AG04450 (cell line): ENCODE measurements around the gene HELZ. TPM values are rescaled to one million over a fixed set of nuclear protein-coding genes. Genes with fewer than 3 reads are reported as not detected.

Experiments
- CTCF ChIA-PET: fragments of 300-600, 350-600 bp; formaldehyde crosslinking; extraction: SDS; loops from one replicate; lab custom pipeline; 2022; ENCODE audit warnings: antibody characterized with exemption, inconsistent platforms; lab: Charles Lee
- POLR2A ChIA-PET: fragments of 350-600 bp; formaldehyde crosslinking; extraction: SDS; loops from one replicate; lab custom pipeline; 2021; ENCODE audit warnings: antibody characterized with exemption, inconsistent platforms; lab: Yijun Ruan, JAX
- DNase-seq: peaks from one replicate; pipeline ENCODE4 v3.0.0-alpha.2; 2011; ENCODE audit warnings: low read depth, low spot score
- H3K27ac ChIP-seq: one replicate; pipeline ENCODE4 v1.5.1; 2012; ENCODE audit warnings: low read depth, low read length, control low read depth
- H3K27me3 ChIP-seq: one replicate; pipeline ENCODE4 v1.6.0; 2012; ENCODE audit warnings: low read length; ENCODE audit not compliant: control insufficient read depth, insufficient read depth
- H3K4me3 ChIP-seq: 2 replicates; pipeline ENCODE4 v1.5.1; 2011; ENCODE audit warnings: mild to moderate bottlenecking, low read depth, low read length, control low read depth
- H3K9me3 ChIP-seq: 2 replicates; pipeline ENCODE4 v1.5.1; 2012; ENCODE audit warnings: low read length; ENCODE audit not compliant: control insufficient read depth, insufficient read depth
- CTCF ChIP-seq: IDR thresholded peaks from 2 replicates; pipeline ENCODE4 v1.5.1; 2011; ENCODE audit warnings: low read depth, low read length, control low read depth, inconsistent platforms
- polyA plus RNA-seq: library from polyadenylated mRNA; depleted of rRNA; stranded (reverse); fragments of >200 nt; gene quantifications from 2 replicates; pipeline ENCODE4 v1.2.3, GENCODE V29; 2011

The HELZ gene
- polyA plus RNA-seq, 1 experiment: 28.2 TPM

DNA sequence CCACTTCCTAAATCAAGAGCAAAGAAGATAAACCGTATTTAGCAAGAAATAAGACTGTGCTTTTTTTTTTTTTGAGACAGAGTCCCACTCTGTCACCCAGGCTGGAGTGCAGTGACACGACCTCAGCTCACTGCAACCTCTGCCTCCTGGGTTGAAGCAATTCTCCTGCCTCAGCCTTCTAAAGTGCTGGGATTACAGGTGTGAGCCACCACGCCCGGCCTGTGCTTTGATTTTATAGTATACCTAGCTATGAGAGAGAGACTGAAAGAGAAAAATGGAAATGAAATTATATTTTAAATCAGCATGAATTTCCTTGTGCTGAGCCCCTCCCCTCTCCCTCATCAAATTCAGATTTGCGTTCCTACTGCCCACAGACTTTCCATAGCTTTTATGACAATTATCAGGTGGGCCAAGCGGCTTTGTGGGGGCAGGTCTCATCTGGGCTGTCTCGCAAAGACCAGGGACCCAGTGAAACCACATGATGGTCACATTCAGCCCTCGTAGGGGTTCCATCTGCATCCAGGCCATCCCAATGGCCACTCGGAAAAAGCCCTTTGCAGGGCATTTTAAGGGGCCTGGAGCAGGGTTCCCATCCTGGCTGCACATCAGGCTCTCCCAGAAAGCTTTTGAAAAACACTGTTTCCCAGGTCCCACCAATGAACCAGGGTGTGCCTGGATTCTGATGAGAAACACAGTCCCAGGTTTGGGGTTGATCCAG, 192.1 kb downstream of the HELZ start:
- peaks cover 11% of the 10 kb centered on the region for H3K27me3 ChIP-seq
- TF ChIP-seq CTCF: no peak
- DNase-seq: no peak
- H3K27ac ChIP-seq: no peak overlapping the region
- no peak overlapping the region for H3K4me3 ChIP-seq
- ChIA-PET POLR2A (no interaction called here), CTCF (interaction anchor here (0.6 kb wide), 1 partner anchor 323 kb away, joined by 6 read pairs; no protein-coding TSS in a partner anchor)
- peaks cover 13% of the 10 kb centered on the region for H3K9me3 ChIP-seq

- peaks cover 13% of the 10 kb centered on the region for H3K9me3 ChIP-seq
- peaks cover 11% of the 10 kb centered on the region for H3K27me3 ChIP-seq
- no peak for DNase-seq
- H3K27ac ChIP-seq: no peak overlapping the region
- POLR2A ChIA-PET: no interaction called here
- CTCF ChIA-PET: no interaction called here
- no peak for TF ChIP-seq CTCF
- H3K4me3 ChIP-seq: no peak overlapping the region
Measured at GRCh38 chr17:67051837-67052236, 193.2 kb downstream of the HELZ start.

GRCh38 chr17:67051155-67051538, 193.8 kb downstream of the HELZ start:
- Histone ChIP-seq H3K27me3 (peaks cover 11% of the 10 kb centered on the region), H3K9me3 (peaks cover 13% of the 10 kb centered on the region), H3K27ac (no peak overlapping the region), H3K4me3 (no peak overlapping the region)
- no peak for DNase-seq
- no peak for TF ChIP-seq CTCF
- ChIA-PET CTCF (no interaction called here), POLR2A (no interaction called here)

DNA sequence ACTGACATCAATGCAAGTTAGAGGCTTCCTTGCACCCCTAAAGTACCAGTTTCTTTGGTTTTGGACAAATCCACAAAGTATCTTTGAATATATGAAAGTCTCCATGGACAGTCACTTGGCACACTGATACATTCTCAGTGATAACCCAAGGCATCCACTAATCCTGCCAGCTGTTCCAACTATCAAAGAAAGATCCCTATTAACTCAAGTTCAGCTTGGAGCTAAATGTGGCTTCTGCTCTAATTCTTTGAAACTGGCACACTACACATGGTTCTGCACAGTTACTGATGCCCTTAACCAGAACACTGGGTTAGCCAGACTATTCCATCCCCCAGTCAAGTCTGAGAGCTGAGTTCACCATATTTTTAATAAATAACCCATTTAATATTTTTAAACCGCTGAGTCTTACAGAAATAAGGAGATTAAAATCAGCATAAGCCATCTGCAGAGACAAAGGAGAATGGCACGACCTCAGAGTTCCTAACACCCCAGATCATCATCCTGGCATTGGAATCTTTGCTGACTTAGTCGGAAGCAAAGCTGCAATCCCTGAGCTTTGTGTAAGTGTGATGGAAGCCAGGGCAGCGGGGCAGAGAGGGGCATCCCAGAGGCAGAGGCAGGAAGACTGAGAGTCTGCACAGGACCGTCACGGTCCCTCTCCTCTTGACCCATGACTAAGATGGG, 194.4 kb downstream of the HELZ start:
- CTCF ChIA-PET: no interaction called here
- H3K9me3 ChIP-seq: peaks cover 13% of the 10 kb centered on the region
- H3K4me3 ChIP-seq: no peak overlapping the region
- peaks cover 11% of the 10 kb centered on the region for H3K27me3 ChIP-seq
- H3K27ac ChIP-seq: no peak overlapping the region
- TF ChIP-seq CTCF: no peak
- DNase-seq: no peak
- POLR2A ChIA-PET: no interaction called here

DNA sequence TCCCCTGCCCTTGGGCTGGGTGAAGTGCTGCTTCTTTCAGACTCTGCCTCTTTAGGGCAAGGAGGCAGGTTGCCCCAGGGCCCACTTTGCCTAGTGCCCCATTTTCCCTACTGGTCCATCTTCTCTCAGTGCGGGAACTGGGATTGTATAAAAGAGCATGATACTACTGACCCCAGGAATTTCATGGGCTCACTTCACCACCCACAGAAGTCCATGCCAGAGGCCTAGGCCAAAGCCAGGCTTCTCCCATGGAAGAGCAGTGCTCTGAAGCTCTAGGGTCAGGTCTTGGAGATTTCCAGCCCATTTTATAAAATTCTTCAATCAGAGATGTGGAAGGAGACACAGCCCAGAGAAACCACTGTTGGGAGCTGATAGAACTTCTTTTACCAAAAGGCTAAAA, 194.9 kb downstream of the HELZ start:
- H3K27ac ChIP-seq: no peak overlapping the region
- CTCF ChIA-PET: no interaction called here
- POLR2A ChIA-PET: no interaction called here

More for the DNA sequence above, 194.9 kb downstream of the HELZ start:
- H3K27me3 ChIP-seq: peaks cover 11% of the 10 kb centered on the region
- DNase-seq: no peak
- no peak for TF ChIP-seq CTCF
- peaks cover 13% of the 10 kb centered on the region for H3K9me3 ChIP-seq
- H3K4me3 ChIP-seq: no peak overlapping the region
